Putamen (tissue), 1 donor: ENCODE data around the gene CMTM1.

Source experiments
- DNase-seq: peaks from one replicate; pipeline ENCODE4 v3.0.0-alpha.2; 2016; ENCODE audit warnings: low spot score

Gene CMTM1

DNA sequence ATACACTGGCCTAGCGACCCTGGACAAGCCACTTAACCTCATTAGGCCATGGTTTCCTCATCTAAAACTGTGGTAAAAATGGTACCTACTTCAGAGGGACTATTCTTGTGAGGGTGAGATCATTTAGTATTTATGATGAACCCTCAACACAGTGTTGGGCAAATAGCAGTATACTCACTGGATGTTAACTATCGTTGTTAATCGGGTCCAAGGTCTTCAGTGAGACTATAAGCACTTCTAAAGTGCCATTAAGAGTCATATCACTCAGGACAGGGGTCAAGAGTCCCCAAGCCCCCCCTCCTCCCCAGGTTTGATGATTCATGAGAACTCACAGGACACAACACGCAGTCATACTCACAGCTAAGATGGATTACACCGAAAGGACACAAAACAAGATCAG lies 27.3 kb upstream of the CMTM1 start:
- DNase-seq = no peak

DNA sequence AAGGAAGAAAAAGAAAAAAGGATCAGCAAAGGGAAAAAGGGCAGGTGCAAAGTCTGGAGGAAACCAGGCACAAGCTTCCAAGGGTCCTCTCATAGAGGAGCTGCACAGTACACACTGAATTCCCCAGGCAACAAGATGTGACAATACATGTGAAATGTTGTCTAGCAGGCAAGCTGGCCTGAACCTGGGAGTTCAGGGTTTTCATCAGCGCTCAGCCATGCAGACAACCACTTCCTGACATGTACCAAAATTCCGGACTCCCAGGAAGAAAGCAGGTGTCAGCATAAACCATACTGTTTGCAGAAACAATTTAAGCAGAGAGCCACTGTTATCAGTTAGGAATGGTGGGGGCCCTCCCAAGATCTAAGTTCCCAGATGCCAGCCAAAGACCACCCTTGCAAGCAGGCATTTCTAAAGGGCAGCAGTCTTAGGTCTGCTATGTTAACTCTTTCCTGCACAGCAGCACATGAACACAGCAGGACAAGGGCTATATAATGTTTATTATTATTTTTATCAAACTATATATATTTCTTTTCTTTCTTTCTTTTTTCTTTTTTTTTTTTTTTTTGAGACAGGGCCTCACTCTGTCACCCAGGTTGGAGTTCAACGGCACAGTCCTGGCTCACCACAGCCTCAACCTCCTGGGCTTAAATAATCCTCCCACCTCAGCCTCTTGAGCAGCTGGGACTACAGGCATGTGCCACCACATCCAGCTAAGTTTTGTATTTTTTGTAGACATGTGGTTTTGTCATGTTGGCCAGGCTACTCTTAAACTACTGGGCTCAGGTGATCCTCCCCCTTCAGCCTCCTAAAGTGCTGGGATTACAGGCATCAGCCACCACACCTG lies 26.4 kb upstream of the CMTM1 start:
- DNase-seq = no peak

DNA sequence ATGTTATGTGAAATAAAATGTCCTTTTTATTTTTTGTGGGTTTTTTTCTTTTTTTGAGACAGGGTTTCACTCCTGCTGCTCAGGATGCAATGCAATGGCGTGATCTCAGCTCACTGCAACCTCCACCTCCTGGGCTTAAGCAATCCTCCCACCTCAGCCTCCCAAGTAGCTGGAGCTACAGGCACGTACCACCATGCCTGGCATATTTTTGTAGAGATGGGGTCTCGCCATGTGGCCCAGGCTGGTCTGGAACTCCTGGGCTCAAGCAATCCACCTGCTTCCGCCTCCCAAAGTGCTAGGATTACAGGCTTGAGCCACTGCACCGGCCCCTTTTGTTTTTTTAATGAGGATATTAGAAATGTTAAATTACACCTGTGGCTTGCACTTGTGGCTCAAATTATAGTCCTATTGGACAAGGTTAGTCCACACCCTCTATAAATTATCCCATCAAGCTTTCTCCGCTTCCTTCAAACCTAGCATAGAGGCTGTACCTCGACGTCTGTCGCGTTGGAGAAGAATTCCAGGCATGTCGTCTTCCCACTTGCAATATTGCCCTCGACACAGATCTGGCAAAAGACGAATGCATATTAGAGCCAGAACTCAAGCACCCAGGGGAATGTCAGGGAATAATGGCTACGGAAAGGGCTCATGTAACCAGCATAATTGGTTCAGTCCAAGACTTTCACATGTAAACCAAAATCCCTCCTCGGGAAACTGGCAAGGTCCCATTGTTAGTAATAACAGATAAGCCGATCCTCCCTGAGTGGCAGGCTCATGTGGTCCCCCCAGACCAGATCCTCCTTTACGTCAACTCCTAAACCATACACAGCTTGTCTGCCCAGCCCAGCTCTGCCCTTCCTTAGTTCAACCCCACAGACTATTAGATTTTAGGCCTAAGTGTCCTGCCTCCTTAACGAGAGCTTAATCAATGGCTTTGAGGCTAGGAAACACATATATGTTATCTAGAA lies 24.6 kb upstream of the CMTM1 start:
- DNase-seq = no peak

DNA sequence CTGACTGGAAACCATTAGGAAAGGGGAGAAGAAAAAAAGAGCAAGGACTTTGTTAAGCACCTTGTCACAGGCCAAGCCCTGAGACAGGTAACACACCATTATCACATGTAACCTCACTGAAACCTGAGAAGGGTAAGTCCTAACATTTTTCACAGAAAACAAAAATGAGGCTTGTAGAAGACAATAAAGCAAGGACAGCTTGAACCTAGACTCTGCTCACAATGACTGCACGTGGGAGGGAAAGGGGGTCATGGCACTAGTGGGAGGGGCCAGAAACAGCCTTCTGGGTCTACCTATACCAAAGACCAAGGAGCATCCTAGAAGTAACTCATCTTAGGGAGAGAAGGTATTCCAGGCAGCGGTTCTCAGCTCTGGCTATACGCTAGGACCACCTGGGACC lies 23.8 kb upstream of the CMTM1 start:
- no peak for DNase-seq

DNA sequence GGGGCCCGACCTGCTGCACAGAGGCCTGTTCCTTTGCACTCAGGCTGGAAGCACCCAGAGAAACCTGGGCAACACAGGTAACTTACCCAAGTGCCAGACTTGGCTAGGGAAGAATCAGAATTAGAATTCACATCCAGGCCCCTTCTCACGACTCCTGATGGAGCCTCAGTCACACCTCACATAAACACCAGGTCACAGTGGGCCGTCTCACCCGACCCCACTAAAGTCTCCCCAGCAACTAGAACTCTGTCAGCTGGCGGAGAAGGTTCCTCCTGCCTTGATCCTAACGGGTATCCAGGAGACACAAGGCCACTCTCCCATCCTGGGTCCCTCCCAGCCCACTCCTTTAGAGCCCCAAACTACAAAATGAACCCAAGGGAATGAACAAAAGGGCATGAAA lies 22.7 kb upstream of the CMTM1 start:
- DNase-seq = no peak

DNA sequence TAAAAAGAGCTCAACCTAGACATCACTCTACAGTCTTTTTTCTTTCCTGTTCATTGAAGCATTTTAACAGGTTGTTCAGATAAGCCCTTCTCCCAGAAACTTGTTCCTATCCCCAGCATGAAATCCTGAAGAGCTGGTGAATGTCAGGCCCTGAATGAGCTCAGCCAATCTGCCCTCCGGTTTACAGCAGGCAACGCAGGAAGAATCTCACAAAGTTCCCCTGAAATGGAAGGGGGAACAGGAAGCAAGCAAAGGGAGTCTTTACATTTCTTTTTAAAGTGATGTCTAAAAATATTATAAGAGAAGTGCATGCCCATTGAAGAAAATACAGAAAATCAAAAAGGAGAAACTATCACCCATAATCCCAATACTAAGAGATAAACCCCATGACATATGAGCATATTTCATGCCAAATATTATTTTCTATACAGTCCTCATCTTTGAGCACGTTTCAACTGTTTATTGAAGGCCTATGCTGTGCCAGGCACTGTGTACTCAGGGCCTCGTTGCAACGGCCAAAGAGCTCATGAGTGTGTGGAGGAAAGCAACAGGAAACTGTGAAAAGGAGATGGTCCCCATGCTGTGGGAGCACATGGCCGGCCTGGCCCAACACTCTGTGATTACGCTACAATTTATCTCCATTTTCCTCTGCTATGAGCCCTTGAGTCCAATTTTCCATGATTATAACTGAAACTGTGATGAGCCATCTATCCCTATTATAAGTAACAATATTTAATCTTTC lies 22.1 kb upstream of the CMTM1 start:
- no peak for DNase-seq

DNA sequence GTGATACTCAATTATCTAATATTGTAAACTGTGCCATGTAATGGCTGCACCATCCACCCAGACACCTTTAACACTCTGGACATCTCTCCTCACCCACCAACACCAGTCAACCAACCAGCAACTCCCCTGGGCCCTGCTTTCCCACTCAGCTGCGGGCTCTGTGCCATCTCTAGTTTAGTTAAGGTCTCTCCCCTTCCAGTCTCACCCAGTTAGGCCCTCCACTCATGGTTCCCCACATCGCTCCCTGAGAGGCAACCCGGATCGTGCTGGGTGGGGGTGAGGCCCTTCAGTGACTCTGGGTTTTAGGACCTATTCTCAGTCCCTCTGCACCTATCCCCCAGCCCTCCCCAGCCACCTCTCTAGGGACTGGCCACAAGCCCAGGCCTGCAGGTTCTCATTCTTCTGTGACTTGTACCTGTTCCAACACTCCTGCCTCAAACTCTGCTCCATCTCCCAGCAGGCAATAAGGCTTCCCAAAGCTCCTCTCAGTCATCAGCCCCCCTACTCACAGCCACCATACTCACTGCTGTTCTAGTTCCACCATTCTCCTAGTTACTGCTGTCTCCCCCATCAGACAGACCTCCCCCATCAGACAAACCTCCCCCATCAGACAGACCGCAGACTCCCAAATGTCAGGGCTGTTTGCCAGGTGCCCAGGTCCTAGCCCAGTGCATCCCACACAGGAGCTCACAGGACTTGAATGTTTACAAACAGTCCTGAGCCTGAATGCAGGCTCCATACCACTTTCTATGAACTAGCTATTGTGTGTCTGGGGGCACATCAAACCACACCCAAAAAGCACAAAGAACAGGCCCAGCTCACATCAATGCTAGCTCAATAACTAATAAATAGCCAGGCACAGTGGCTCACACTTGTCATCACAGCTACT lies 18.9 kb upstream of the CMTM1 start:
- no peak for DNase-seq

DNA sequence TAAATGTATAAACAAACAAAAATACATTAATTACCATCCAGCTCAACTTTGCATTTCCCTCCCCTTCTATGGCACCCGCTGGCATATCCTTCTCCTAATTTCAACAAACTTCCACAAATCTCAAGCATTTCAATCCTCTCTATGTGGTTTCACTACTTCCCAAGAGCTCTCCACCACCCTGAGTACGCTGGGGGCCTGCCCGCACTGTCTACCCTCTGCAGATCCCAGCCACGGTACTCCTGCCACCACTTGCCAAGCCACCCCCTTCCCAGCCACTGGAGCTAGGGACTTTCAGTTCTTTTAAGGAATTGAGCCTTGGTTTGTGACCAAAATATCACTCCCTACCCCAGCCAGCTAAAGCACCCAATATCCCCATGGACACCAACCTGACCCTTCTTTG lies 18.2 kb upstream of the CMTM1 start:
- DNase-seq = no peak

DNA sequence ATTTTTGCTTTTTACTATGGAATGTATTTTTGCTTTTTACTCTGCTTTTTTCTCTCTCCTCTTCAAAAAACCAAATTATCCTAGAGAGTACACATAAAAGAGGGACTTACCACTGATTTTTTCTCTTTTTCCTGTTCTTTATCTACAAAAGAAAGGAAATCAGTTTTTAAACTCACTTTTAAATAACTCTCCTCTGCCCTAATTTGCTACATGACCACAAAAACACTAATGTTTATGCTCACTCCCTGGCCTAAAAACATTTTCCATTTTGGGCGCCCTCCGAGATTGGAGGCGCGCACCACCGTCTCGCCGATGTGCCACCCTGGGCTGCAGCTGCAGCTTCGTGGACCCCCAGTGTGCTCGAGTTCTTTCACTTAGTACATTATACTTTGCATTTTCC lies 17.4 kb upstream of the CMTM1 start:
- no peak for DNase-seq

DNA sequence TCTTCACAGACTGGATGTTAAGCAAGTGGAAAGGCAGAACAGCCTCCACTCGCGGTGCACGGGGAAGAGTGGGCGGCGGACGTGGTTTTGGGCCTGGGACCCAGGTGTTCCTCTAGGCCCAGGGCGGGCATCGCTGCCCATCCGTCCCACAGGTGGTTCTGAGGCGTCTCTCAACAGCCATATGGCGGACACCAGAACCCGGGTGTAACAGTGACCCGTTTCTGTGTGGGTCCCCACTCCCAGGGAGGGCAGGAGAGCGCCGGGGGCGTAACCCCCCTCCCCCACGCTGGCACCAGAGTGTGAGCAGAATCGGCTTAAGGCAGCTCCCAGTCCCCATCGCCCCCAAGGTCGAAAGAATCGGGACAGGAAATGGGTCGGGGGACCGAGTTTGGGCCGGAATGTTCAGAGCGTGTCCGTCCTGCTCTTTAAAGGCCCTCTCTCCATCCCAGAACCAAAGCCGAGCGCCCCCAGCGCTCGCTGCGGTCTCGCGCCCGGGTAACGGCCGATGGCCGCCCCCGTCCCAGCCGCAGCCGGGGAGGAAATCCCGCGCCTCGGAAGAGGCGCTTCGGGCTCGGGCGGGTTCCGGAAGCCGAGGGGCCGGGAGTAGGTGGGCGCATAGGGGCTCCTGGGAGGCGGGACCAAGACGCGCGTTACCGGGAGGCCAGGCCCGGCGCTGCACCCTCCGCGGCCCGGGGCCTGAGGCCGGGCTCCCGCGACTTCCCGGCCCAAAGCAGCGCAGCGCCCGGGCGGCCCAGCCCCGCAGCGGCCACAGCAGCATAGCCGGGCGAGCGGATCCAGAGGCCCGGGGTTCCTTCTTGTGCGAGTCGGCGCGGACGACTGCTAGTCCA lies 16.7 kb upstream of the CMTM1 start, which contains the start of gene TK2:
TK2 (minus strand) TSS at position 839 of the 848 bp plus-strand sequence; CDS start at position 778, 61 bp downstream.
- DNase-seq = peak; percentile 58

DNA sequence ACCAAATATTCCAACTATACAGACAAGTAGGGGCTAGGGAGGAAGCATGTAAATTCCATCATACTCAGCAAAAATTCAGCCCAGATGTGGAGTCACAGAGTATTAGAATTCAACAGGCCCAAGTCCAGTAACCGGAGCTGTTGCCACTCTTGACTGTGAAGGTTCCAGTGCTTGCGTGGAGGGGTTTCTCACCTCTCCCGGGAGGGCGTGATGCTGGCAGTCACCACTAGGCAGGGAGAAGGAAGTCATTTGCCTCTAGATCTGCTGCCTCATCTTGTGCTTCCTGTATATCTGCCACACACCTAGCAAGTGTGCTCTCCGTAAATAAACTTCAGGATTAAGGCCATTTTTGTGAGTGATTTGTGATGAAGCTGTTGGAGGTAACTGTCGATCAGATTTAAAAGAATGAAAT lies 14.9 kb upstream of the CMTM1 start:
- DNase-seq = no peak

DNA sequence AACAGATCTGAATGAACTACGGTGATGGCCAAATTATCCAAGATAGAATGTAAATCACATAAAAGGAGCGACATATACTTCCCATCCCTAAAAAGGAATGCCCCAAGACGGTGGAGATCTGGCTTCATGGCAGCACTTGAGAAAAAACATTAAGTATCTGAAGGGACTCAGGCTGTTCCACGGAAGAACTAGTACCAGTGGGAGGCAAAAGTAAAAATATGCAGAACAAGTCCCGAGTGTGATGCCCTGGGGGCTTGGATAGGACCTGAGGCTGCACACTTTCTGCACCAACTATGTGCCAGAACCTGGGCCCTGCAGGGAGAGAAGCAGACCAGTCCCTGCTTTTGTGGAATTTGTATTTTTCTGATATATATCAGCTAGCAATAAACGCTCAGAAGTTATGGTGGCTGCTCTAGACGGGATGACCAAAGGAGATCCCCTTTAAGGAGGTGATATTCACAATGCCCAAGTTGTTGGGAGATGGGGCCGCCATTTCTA lies 14.4 kb upstream of the CMTM1 start:
- no peak for DNase-seq

DNA sequence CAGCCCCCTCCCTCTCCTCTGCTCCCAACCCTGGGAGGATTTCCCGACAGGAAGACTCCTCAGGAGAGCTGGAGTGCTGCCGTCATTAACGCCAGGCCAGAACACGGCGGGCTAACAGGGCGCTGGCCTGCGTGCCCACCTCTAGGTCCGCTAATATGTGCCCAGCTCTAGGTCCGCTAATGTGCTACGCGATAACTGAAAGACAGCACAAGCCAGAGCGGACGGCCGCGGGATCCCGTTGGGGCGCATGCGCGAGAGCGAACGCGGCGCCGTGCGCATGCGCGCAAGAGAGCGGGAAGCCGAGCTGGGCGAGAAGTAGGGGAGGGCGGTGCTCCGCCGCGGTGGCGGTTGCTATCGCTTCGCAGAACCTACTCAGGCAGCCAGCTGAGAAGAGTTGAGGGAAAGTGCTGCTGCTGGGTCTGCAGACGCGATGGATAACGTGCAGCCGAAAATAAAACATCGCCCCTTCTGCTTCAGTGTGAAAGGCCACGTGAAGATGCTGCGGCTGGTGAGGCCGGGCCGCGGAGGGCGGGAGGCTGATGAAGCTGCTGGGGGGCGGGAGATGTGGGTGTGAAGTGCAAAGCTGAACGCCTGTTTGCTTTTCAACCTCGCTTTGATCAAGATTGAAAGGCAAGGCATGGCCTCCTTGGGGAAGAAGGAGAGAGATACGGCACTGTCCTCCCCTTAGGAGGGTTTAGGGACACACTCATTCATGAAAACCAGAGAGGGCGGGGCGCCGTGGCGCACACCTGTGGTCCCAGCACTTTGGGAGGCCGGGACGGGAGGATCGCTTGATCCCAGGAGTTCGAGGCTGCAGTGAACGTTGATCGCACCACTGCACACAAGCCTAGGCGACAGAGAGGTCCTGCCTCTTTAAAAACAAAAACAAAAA lies 13.7 kb upstream of the CMTM1 start, which contains the start of gene CKLF:
CKLF (plus strand) TSS at position 291 of the 892 bp plus-strand sequence; CDS start at position 431, 140 bp downstream.
- peak; percentile 91 for DNase-seq

DNA sequence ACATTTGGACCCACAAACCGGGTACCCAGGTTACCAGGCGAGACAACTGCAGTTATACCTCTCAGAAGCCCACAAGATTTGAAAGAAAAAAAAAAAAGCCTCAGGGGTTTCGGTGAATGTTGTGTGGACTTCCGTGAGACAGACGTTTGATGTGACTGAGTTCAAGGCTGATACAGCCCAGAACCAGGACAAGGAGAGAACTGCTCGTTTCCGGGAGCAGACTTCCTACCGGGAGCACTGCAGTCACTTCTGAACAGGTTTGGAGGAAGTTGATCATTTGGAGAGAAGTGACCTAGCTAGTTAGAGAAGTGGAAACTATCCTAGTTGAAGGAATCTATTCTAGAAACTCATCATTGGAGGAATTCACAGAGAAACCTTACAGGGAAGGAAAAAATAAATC lies 13.0 kb upstream of the CMTM1 start:
- DNase-seq = no peak

DNA sequence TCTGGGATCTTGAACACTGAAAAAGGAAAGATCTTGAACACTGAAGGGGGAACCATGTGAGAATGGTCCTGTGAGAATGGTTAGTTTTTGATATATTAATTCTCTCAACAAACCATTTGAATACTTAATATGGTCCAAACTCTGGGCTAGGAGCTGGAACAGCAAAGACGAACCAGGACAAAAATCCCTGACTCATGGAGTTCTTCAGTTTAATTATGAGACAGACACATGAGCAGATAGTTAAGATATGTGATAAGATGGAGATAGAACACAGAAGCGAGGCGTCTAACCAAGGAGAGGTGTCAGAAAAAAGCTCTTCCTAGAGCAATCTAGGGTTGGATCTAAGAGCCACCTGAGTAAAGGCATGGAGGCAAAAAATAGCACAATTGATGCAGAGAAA lies 12.2 kb upstream of the CMTM1 start:
- DNase-seq = no peak

DNA sequence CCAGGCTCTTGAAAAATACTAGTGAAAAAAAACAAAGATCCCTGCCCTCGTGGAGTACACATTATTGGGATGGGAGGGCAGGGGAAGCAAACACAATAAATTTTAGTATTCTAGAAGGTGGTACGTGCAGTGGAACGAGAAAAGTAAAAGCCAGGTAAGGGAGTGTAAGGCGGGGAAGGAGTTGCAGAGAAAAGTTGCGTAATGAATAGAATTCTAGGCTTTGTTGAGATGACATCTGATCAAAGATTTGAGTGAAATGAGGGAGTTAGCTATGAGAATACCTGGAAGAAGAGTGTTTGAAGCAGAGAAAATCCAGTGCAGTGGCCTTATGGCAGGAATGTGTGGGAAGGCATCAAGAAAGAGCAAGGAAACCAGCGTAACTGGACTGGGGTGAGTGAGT lies 11.7 kb upstream of the CMTM1 start:
- no peak for DNase-seq

DNA sequence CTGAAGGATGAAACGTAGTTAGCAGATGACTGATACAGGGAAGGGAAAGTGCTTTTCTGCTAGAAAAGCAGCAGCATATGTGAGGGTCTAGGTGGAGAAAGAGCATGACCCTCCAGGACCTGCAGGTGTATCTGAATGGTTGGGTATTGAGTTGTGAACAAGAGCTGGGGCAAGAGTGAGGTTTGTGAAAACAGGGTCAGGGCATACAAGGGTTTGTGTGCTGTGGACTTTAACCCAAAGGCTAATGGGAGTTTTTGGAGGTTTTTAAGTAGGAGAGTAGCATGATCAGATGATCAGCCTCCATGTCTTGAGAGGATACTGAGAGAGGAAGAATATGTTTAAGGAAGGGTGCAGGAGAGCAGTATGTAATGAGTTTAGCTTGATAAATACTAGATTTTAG lies 6.1 kb upstream of the CMTM1 start:
- no peak for DNase-seq

DNA sequence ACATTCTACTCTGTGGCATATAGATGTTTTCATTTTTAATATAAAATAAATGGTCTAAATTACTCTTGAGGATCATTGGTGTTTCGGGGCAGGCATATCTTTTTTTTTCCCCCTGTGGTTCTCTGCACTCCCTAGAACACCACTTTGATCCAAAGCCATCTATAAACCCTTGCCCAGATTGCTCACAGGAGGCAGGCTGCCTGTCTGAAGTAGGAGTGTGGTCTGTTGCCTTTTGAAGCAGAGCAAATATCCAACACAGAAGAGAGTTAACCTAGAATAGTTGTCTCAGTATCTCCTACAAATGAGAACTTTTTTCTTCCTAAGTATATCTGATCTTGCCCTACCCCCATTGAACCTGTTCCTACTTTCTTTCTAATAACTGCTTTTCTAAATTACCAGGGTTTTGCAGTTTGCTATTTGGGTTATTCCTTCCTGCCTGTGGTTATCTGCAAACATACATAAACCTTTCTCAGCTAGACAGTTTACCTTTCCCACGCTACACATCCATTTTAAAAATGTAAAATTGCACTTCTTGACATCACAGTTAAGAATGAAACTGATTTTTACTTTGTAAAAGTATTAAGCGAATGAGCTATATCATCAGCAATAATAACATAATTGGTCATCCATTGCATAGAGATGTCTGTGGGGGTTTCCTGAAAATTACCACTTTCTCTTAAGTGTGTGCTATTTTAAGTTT lies 4.7 kb upstream of the CMTM1 start:
- no peak for DNase-seq
